ENCODE results near the gene MYH15.

Gene MYH15

GRCh38 chr3:108338901-108339545 is 171.4 kb downstream of the MYH15 start:
- no peak for DNase-seq (ENCODE audit: low read depth, low spot score)

- DNase-seq (ENCODE audit: low read depth, low spot score) = no peak
These were observed 175.7 kb downstream of the MYH15 start for GRCh38 chr3:108334701-108335100.

GRCh38 chr3:108333961-108334360 is 176.4 kb downstream of the MYH15 start:
- no peak for DNase-seq (ENCODE audit: low read depth, low spot score)

GRCh38 chr3:108331792-108332191 is 178.6 kb downstream of the MYH15 start:
- DNase-seq (ENCODE audit: low read depth, low spot score) = no peak

Data from smooth muscle cell of the brain vasculature (primary cell).